GM18873 (cell line): Measurements from ENCODE around the gene CDCP1.

Source experiments
- ATAC-seq: cut with Tn5 transposase; IDR thresholded peaks from one replicate; pipeline ENCODE4 v1.9.1; 2021; ENCODE audit warnings: mild to moderate bottlenecking, moderate library complexity, moderate number of reproducible peaks; ENCODE audit not compliant: unreplicated experiment, low FRiP score

CDCP1 gene, protein sequence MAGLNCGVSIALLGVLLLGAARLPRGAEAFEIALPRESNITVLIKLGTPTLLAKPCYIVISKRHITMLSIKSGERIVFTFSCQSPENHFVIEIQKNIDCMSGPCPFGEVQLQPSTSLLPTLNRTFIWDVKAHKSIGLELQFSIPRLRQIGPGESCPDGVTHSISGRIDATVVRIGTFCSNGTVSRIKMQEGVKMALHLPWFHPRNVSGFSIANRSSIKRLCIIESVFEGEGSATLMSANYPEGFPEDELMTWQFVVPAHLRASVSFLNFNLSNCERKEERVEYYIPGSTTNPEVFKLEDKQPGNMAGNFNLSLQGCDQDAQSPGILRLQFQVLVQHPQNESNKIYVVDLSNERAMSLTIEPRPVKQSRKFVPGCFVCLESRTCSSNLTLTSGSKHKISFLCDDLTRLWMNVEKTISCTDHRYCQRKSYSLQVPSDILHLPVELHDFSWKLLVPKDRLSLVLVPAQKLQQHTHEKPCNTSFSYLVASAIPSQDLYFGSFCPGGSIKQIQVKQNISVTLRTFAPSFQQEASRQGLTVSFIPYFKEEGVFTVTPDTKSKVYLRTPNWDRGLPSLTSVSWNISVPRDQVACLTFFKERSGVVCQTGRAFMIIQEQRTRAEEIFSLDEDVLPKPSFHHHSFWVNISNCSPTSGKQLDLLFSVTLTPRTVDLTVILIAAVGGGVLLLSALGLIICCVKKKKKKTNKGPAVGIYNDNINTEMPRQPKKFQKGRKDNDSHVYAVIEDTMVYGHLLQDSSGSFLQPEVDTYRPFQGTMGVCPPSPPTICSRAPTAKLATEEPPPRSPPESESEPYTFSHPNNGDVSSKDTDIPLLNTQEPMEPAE

DNA sequence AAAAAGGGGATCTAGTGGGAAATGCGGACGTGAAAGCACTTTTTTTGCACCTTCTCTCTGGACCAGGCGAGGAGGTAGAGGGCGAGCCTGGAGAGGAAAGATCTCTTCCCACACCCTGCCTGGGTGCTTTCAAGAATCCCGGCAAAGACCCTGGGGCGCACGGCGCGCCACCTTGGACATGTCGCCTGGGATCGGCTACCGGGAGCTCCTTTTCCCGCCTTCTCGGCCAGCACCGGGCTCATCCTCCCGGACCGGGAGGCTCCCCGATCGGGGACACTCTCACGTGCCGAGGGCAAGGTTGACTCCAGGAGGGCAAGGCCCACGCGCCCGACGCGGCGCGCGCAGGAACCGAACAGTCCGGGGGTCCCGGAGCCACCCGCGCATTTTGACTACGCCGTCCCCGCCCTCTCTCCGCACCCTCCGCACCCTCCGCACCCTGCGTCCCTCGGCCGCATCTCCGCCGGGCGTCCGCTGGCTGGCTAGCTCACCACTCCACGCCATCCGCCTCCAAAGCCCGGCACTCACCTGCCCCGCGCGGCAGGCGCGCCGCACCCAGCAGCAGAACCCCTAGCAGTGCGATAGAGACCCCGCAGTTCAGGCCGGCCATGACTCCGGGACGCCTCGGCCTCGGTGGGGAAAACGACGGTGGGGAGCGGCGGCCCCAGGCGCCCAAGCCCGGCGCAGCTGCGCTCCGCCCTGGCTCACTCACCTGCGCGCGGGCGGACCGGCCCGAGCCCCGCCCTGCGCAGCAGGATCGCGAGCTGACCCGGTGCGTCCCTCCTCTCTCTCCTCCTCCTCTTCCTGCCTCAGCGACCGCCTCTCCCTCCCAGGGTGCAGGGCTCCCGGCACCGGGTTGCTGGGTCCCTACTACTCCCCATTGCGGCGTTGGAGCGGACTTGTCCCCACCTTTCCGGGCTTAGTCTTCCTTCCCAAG is at the start of gene CDCP1:
Gene CDCP1, minus strand, starts transcription at position 698 of the 934 bp plus-strand sequence. Its CDS starts 91 bp downstream, at position 607.
- no peak for ATAC-seq

DNA sequence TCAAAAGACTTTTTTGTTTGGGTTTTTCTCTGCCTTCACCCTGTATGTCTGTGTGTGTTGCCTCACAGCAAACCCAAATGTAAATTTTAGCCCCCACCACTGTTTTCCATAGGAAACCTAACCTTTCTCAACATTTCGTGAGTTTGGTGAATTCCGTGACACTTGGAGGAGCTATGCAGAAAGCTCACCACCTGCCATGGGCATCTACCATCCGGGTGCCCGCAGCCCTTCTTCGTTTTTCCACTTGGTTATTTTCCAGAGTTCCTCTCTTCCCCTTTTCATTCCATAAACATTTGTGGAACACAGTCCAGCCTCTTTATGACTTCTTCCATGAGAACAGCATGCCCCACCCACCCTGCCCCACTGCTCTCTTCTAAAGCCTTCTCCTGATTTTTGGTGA is 48.6 kb upstream of the CDCP1 start:
- no peak for ATAC-seq

DNA sequence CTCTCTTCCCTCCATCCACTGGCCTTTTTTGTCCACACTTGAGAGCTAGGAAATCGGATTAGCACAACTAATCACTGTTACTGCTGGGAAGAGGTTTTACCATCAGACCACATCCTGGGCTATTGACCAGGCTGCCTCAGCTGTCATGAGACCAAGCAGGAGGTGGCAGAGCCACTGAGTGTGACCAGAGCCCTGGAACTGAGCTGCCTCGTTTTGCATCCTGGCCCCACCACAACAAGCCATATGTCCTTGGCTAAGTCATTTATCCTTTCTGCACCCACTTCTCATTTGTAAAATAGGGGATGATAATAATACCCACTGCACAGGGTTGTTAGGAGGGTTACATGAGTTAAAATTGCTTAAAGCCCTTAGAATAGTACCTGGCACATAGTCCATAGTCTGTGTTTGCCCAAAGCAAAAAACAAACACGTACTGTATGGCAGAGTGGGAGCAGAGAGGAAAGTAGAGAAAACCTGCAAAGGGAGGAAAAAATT is 45.8 kb upstream of the CDCP1 start:
- ATAC-seq: no peak

DNA sequence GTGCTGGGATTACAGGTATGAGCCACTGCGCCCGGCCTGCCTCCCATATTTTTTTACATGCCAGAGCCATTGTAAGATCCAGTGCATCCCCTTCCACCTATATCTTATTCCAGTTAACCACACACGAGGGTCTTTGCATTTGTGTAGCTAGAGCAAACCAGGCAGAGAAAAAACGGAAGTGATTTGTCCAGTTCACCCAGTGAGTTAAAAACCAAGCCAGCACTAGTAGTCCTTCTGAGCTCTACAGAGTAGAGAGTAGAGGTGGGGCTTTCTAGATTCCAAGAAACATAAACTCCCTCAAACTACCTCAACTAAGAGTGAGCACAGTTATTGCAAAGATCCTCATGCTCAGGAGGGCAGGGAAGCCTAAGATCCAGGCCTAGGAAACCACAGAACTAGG is 45.2 kb upstream of the CDCP1 start:
- ATAC-seq: no peak

DNA sequence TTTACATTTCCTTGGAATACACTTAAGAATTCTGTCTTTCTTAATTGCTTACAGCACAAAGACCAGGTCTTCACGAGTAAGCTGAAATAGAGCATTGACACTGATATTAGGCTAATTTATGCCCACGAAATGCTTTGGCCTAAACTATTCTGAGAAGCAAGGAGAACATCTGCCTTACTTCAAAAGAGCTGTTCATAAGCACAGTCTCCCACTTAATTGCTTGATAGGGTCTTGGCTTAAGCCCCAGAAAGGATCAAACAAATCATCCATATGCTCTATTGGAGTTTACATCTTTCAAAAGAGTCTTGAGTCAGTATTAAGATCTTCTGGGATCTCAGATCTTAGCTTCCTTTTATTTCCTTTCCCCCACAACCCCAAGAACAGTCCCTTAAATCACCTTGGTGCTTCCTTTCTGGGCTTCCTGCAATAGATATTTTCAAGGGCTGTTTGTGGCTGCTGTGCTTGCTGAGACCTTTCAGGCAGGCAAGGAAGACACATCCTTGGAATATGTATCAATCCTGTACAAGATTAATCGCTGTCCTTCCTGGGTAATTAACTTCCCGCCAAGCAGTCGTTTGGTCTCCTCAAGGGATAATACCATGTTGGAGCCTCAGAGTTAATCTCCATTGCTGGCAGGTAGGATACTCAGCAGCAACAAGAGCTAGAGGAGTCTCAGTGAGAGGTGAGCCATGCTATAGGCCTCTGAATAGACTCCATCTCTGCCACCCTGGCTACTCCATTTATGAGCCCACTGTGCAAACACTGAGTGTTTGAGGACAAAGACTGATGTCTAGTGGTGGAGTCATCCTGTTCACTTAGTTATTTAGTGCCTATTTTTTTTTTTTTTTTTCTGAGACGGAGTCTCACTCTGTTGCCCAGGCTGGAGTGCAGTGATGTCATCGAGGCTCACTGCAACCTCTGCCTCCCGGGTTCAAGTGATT is 42.8 kb upstream of the CDCP1 start:
- ATAC-seq: no peak

DNA sequence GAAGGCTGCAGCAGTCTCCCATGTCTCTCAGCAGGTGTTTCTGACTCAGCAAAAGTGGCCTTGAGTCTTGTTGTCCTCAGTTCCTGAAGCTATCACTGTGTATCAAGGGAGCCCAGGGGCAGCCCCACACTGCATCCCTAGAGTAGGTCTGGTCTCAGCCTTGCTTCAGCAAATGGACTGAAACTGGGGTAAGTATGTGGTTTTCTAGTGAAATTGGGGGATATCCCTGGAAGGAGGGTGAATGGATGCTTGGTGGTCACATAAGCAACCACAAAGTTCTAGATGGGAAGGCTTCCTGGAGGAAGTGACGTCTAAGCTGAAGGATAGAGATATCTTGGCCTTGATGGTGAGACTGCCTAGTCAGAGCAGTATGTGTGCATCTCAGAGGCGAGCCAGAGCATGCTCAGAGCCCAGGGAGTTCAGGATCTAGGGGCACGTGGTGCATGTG is 41.5 kb upstream of the CDCP1 start:
- ATAC-seq: no peak

DNA sequence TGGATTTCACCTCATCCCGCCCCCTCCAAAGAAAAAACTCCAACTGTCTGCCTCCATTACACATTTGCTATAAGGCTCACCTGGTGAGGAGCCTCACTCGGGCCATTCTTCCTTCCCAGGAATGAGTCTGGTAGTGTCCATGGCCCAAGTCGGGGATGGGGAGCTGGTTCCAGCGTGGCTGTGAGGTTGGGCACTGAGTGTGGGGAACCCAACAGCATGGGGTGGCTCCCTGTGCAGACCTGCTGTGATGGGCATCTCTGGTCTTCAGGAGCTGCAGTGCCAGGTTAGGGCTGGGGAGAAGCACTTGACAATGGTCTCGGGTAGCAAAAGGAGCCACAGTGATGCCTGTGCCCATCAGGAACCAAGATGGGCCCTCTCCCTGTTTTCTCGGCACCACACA is 40.7 kb upstream of the CDCP1 start:
- ATAC-seq: no peak

DNA sequence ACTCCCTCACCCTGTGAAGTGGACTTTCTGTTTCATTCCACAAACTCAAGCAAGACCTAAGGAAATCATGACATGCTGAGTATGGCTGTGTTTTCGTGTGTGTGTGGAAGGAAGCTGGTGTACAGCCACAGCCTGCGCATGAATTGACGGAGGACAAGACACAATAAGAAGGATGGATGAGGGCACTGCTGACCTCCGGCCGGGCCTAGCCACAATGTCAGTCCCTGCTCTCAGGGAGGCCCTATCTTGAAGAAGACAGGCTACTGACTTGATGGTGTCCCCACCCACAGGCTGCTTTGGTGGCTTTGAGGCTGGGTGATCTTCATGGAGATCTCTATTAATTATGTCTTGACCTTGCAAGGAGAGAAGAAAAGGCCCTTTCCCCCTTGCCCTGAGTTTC is 39.3 kb upstream of the CDCP1 start:
- no peak for ATAC-seq

DNA sequence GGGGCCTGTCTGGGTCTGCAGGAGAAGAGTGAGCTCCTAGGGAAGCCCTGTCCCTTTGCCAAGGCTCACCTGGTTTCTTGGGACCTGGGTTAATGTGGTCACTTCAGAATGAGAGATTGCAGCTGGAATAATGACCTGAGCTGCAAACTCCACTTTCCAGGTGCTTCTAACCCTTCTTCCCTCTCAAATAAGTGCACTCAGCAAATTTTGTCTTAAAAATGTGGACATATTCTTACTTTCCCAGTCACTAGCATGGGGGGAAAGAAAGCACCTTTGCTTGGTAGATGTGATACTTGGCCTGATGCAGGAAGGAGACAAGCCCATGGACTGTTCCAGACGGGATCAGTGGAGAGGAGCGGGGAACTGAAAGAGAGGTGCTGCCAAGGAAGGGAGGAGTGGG is 38.9 kb upstream of the CDCP1 start:
- no peak for ATAC-seq

DNA sequence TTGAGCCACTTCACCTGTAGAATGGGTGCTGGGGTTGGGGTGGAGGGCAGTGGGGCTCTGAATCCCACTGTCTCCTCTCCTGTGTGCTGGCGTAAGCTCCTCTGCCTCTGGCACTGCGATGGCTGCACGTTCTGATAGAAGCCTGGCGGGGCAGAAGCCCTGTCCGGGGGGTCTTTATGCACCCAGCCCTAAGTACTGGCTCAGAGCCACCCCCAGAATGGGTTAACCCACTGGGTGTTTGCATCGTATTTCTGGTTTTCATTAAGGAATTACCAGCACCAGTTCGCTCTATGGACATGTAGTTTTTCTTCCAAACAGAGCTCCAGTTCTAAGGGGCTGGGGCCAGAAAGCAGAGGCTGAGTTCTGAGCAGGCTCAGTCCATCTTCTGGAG is 37.7 kb upstream of the CDCP1 start:
- ATAC-seq: no peak

DNA sequence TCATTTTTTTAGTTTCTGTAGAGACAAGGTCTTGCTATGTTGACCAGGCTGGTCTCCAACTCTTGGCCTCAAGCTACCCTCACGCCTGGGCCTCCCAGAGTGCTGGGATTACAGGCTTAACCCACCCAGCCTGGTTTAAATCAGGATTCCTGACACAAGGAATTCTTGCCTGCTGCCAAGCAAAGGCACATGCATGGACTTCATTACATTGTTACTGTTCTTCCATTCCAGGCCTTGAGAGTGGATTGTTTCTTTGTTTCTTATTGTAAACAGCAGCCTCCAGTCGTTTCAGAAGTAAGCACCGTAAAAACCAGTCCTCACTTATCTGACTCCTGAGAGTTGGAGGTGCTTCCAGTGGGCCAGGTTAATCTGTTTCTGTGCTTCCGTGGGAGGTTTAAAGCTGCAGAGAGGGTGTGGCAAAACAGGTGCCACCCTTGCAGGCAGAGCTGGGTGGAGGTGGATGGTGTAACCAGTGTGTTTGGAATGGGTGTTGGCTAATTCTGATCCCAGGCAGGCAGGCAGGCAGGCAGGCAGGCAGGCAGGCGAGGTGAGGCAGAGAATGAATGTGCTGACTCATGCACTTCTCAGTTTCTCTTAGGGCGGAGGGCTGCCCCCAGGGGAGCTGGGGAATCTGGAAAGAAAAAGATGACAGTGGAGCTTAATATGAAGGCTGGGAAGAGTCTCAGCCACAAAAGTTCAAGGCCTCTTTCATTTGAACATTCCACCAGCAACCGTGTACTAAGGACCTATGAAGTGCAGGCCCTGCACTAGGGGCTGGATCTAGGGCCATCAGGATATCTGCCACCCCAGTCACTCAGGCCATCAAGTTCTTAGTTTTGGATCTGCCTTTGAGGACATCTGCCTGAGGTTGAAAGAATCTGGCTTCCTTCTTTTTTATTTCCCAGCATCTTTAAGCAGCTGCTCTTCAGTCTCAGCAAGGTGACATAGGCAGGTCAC is 37.0 kb upstream of the CDCP1 start:
- no peak for ATAC-seq

DNA sequence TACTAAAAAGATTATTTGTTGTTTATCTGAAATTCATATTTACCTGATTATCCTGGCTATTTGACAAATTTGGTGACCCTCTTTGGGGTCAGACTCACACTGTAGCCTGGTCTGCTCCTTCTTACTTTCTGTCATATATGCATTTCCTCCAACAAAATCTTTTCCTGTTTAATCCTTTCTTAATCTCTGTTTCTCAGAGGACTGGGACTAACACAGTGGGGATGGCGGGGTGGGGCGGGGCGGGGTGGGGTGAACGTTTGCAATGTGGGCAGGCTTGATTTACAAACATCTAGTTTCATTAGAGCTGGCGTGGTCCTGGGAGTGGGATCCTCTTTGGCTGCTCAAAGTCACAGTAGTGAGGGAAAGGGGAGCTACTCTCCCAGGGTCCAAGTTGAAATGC is 35.3 kb upstream of the CDCP1 start:
- ATAC-seq: no peak

DNA sequence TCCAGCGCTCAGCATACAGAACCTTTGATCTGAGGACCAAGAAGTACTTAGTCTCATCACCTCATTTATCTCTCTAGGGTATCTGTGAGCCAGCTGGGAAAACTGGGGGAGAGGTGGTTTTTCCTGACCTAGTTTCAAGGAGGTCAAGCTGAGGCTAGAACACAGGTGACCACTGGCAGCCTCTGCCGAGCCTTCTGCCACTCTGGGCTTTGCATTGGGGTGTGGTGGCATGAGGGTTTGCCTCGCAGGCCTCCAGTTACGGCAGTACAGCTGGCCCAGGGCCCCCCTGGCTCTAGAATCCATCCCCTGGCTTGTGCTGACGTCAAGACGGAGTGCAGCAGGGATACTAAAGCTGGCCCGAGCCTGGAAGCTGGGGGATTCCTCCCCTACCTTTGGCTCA is 34.7 kb upstream of the CDCP1 start:
- no peak for ATAC-seq

DNA sequence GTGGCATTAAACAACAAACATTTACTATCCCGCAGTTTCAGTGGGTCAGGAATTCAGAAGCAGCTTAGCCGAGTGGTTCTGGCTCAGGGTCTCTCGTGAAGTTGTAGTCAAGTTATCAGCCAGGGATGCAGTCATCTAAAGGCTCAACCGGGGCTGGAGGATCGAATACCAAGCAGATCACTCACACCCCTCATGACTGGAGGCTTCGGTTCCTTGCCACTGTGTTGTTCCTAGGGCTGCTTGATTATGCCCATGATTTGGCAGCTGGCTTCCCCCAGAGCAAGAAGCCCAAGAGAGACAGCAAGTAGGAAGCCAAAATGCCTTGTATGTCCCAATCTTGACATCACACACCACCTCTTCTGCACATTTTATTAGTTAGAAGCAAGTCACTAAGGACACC is 33.9 kb upstream of the CDCP1 start:
- no peak for ATAC-seq

DNA sequence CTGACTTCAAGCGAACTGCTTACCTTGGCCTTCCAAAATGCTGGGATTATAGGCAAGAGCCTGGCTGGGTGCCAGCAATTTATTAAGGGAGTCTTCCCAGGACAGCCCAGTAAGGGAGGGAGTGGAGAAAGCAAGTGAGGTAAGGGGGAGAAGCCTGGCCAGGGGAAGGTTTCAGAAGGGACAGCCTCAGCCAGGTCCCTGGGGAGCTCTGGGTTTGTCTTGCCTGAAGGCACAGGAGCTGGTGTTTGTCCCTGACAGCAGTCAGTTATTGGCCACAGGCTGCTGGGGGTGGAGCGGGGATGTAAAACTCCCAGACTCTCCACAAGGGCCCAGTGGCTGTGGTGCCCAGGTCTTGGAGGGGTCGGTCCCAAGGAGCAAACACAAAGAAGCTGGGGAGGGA is 33.0 kb upstream of the CDCP1 start:
- ATAC-seq: no peak

DNA sequence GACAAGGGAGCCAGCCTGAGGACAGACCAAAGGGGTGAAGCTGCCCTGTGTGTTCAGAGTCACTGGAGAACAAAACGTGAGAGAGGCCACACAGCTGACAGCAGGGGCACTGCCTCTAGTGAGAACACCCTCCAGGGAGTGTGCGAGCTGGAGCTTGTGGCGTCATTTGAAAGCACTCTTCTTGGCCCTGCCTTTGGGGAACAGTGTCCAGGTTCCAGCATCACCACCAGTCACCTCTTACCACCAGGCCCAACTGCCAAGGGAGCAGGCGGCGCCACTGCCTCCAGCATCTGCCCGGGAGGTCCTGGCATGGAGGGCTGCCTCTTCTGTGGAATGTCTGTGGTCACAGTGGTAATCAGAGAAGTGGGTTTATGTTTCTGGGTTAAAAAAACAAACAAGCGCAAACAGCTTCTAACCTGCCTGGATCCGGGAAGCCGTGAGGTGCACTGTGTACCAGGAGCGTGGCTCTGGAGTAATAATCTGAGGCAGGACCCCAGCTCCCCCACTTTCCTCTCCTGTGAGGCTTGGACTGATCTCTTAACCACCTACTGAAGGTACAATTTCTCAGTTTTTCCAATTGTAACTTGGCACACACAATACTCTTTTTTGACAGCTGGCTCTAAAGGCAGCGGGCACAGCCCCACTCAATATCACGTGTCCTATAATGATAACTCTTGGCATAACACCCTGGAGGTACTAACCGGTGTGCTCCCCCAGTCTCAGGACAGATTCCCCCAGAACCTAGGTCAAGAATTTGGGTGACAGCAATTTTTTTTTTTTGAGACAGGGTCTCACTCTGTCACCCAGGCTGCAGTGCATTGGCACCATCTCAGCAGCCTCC is 32.2 kb upstream of the CDCP1 start:
- no peak for ATAC-seq

DNA sequence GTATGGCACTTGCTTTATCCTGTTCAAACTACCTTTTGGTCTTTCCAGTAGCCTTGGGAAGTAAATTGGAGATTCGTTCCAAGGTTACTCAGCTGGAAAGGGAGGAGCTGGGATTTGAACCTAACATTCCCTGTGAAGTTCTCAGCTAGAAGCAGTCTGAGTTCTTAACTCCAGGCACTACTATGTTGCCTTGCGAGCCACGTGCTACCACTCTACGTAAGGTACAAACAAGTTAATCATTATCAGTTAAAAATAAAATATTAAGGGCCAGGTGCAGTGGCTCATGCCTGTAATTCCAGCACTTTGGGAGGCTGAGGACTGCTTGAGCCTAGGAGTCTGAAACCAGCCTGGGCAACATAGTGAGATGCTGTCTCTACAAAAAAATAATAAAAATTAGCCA is 30.7 kb upstream of the CDCP1 start:
- no peak for ATAC-seq
